Measurements from ENCODE around the gene NCS1.

The NCS1 gene

DNA sequence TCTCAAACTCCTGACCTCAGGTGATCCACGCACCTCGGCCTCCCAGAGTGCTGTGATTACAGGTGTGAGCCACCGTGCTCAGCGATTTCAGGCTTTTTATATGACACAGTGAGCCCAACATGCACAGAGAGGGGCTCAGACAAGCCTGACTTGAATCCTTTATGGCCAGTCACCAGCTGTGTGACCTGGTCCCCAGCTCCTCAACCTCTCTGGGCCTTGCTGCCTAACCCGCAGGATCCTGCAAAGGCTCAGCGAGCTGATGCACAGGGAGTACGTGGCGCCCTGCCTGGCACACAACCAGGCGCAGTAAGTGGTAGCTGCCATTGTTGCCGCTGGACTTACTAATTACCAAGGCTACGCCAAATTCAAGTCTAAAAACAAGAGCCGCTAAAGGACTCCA is 16.6 kb upstream of the NCS1 start:
- Histone ChIP-seq H3K27ac (no peak overlapping the region), H3K4me1 (peaks cover 0 to 9% (median 2%) of the 10 kb centered on the region in 4 donors), H3K4me3 (no peak overlapping the region), H3K27me3 (no peaks in the 10 kb centered on the region), H3K36me3 (no peaks in the 10 kb centered on the region), H3K9me3 (no peaks in the 10 kb centered on the region)
- no peak for DNase-seq
- TF ChIP-seq, protein P1, sequence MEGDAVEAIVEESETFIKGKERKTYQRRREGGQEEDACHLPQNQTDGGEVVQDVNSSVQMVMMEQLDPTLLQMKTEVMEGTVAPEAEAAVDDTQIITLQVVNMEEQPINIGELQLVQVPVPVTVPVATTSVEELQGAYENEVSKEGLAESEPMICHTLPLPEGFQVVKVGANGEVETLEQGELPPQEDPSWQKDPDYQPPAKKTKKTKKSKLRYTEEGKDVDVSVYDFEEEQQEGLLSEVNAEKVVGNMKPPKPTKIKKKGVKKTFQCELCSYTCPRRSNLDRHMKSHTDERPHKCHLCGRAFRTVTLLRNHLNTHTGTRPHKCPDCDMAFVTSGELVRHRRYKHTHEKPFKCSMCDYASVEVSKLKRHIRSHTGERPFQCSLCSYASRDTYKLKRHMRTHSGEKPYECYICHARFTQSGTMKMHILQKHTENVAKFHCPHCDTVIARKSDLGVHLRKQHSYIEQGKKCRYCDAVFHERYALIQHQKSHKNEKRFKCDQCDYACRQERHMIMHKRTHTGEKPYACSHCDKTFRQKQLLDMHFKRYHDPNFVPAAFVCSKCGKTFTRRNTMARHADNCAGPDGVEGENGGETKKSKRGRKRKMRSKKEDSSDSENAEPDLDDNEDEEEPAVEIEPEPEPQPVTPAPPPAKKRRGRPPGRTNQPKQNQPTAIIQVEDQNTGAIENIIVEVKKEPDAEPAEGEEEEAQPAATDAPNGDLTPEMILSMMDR (IDR thresholded peaks at IDR 0.05) = no peak
- intact Hi-C loops (cut with DNase I; ENCODE audit: low total_unique reads) = loop anchor here (5.0 kb wide), 1 partner anchor 77 kb away; no protein-coding TSS in a partner anchor

DNA sequence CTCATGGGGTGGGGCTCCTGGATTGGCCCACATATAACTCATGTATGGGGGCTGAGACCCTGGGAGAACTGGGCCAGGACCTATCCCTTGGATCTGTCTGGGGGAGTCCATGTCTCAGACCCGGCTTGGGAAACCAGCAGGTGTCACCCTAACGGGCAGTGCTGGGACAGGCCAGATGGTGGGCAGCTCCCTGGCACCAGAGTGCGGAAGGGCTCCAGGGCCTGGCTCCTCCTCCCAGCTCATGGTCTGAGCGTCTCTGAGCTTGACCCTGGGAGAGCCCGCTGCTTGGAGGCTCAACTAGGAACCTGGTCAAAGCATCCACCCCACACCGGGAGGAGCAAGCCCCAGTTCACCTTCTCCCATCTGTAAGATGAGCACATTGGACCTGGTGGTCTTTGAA is 15.5 kb upstream of the NCS1 start:
- DNase-seq = peak; percentile 50 to 86
- TF ChIP-seq, protein P1 (IDR thresholded peaks at IDR 0.05) = peak; percentile 52 to 57

DNA sequence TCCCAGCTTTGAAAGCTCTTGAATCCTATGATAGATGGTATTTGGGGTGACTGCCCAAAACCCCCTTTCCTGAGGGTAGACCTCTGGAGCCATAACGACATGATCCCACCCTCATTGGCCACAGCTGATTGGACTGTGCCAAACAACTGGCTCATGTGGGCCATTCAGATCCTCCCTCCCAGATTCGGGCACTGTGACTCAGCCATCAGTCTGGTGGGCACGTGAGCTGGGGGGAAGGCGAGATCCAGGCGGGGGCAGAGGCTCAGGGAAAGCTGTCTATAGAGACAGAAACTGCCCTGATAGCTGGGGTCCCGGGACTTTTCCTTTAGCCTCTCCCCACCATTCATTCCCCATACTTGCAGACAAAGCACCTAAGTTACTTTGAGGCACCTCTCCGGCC is 15.1 kb upstream of the NCS1 start:
- intact Hi-C loops (cut with DNase I; ENCODE audit: low total_unique reads) = loop anchor here (5.0 kb wide), 1 partner anchor 75 kb away; no protein-coding TSS in a partner anchor

More for the DNA sequence above, 15.5 kb upstream of the NCS1 start:
- Histone ChIP-seq H3K4me1 (peaks cover 0 to 9% (median 2%) of the 10 kb centered on the region in 4 donors), H3K27me3 (no peaks in the 10 kb centered on the region), H3K36me3 (no peaks in the 10 kb centered on the region), H3K9me3 (no peaks in the 10 kb centered on the region), H3K4me3 (no peak overlapping the region), H3K27ac (peak overlapping the region in 1 of 2 donors; percentile 4)
- intact Hi-C loops (cut with DNase I; ENCODE audit: low total_unique reads) = loop anchor here (5.0 kb wide), 1 partner anchor 76 kb away; no protein-coding TSS in a partner anchor

DNA sequence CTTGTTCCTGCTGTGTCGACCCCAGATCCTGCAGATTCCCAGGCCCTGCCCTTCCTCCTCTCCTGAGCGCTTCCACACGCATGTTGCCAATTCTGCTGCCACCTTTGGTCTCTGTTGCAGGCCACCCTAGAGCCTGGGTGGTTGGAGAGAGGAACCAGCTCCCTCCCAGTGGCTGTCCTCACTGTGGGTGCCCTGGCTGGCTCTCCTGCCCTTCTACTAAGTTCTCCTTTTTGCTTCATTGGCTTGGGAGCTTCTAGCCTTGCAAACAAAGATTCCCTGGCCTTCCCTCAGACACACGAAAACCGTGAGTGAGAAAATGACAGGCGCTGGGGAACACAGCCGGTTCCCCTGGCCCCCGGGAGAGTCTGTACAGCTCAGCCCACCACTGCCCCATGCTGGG is 14.2 kb upstream of the NCS1 start:
- no peak overlapping the region for H3K4me3 ChIP-seq
- intact Hi-C loops (cut with DNase I; ENCODE audit: low total_unique reads) = loop anchor here (5.0 kb wide), 1 partner anchor 74 kb away; no protein-coding TSS in a partner anchor
- DNase-seq = no peak
- H3K27me3 ChIP-seq = no peaks in the 10 kb centered on the region
- no peaks in the 10 kb centered on the region for H3K9me3 ChIP-seq
- TF ChIP-seq, protein P1 (IDR thresholded peaks at IDR 0.05) = no peak
- no peaks in the 10 kb centered on the region for H3K36me3 ChIP-seq
- H3K27ac ChIP-seq = no peak overlapping the region
- peaks cover 0 to 9% (median 2%) of the 10 kb centered on the region in 4 donors for H3K4me1 ChIP-seq

More for the DNA sequence above, 15.1 kb upstream of the NCS1 start:
- Histone ChIP-seq H3K9me3 (no peaks in the 10 kb centered on the region), H3K4me1 (peaks cover 0 to 9% (median 2%) of the 10 kb centered on the region in 4 donors), H3K4me3 (no peak overlapping the region), H3K27ac (peak overlapping the region in 1 of 2 donors; percentile 4), H3K27me3 (no peaks in the 10 kb centered on the region), H3K36me3 (no peaks in the 10 kb centered on the region)
- DNase-seq = no peak
- TF ChIP-seq, protein P1 (IDR thresholded peaks at IDR 0.05) = no peak

DNA sequence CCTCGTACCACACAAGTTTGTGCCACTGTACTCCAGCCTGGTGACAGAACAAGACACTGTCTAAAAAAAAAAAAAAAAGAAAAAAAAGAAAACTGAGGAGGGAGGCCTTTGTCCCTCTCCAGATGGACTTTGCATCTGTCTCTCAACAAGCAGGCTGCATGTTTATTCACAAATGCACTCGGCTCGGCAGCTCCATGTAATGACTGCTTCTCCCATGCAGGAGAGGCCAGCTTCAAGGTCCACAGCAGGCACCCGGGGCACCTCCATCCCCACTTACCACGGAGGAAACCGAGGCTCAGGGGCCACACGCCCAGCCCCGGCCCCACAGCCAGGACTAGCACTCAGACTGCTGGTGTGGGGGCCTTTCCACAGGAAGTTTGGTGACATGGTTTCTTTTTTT is 13.1 kb upstream of the NCS1 start:
- H3K36me3 ChIP-seq = no peaks in the 10 kb centered on the region
- no peaks in the 10 kb centered on the region for H3K27me3 ChIP-seq
- H3K4me1 ChIP-seq = peaks cover 0 to 9% (median 2%) of the 10 kb centered on the region in 4 donors
- TF ChIP-seq, protein P1 (IDR thresholded peaks at IDR 0.05) = no peak
- H3K27ac ChIP-seq = no peak overlapping the region
- H3K4me3 ChIP-seq = no peak overlapping the region
- H3K9me3 ChIP-seq = no peaks in the 10 kb centered on the region
- intact Hi-C loops (cut with DNase I; ENCODE audit: low total_unique reads) = loop anchor here (5.0 kb wide), 1 partner anchor 73 kb away; no protein-coding TSS in a partner anchor
- no peak for DNase-seq

Data from tibial artery (tissue), 4 donors.